ENCODE data around the gene ZNF770. TPM values are rescaled to one million over a fixed set of nuclear protein-coding genes. Genes with fewer than 3 reads are reported as not detected.

The ZNF770 gene
- polyA plus RNA-seq, 1 experiment: 26.9 TPM

DNA sequence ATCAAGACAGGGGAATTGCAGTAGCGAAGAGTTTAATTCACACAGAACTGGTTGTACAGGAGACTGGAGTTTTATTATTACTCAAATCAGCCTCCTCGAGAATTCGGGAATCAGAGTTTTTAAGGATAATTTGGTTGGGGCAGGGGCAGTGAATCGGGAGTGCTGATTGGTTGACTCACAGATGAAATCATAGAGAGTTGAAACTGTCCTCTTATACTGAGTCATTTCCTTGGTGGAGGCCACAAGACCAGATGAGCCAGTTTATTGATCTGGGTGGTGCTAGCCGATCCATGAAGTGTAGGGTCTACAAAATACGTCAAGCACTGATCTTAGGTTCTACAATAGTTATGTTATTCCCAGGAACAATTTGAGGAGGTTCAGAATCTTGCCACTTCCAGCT is 5.3 kb upstream of the ZNF770 start:
- POLR2A ChIA-PET: no interaction called here
- CTCF ChIA-PET: interaction anchor here (0.7 kb wide), 1 partner anchor 451 kb away, joined by 6 read pairs; no protein-coding TSS in a partner anchor
- no peak for TF ChIP-seq CTCF (IDR thresholded peaks at IDR 0.05; ENCODE audit: low read depth, low read length)

DNA sequence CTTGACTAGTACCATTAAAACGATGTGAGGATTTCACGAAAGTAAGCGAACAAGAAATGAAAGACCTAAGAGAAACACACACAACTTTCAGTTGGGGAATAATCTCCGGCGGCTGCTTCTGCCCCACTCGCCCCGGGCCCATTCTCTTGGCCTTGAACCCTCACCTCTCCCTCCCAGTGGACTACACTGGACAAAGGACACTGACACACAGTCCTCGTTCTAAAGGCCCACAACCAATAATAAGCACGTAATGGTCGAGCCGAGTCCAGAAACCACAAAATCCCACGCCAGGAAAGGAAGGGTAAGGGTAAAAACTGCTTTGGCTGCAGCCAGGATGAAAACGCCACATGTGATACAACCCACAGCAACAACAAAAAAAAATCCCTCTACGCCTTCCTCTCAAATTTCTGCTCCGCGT is 469 bp downstream of the ZNF770 start:
- Histone ChIP-seq H3K27me3 (ENCODE audit: control insufficient read depth, insufficient read depth, low read length) (no peaks in the 10 kb centered on the region), H3K4me3 (ENCODE audit: low read depth, low read length) (peak overlapping the region; percentile 93), H3K27ac (ENCODE audit: low read depth, low read length) (peak overlapping the region; percentile 68), H3K9me3 (ENCODE audit: control insufficient read depth, insufficient read depth, low read length) (no peaks in the 10 kb centered on the region)
- TF ChIP-seq CTCF (IDR thresholded peaks at IDR 0.05; ENCODE audit: low read depth, low read length): no peak
- DNase-seq (ENCODE audit: low read depth, low spot score): no peak
- ChIA-PET POLR2A (interaction anchor here (0.8 to 1.7 kb wide), 5 partner anchors 12 to 73 kb away, joined by 3 to 34 read pairs (median 3); partner anchors contain the start of gene AQR), CTCF (interaction anchor here (0.6 to 3.4 kb wide), 3 partner anchors 18 to 462 kb away, joined by 3 to 17 read pairs (median 5); partner anchors contain the start of gene AQR)

More for the DNA sequence above, 5.3 kb upstream of the ZNF770 start:
- DNase-seq (ENCODE audit: low read depth, low spot score): no peak
- H3K9me3 ChIP-seq (ENCODE audit: control insufficient read depth, insufficient read depth, low read length): no peaks in the 10 kb centered on the region
- H3K27me3 ChIP-seq (ENCODE audit: control insufficient read depth, insufficient read depth, low read length): no peaks in the 10 kb centered on the region
- no peak overlapping the region for H3K27ac ChIP-seq (ENCODE audit: low read depth, low read length)
- no peak overlapping the region for H3K4me3 ChIP-seq (ENCODE audit: low read depth, low read length)

DNA sequence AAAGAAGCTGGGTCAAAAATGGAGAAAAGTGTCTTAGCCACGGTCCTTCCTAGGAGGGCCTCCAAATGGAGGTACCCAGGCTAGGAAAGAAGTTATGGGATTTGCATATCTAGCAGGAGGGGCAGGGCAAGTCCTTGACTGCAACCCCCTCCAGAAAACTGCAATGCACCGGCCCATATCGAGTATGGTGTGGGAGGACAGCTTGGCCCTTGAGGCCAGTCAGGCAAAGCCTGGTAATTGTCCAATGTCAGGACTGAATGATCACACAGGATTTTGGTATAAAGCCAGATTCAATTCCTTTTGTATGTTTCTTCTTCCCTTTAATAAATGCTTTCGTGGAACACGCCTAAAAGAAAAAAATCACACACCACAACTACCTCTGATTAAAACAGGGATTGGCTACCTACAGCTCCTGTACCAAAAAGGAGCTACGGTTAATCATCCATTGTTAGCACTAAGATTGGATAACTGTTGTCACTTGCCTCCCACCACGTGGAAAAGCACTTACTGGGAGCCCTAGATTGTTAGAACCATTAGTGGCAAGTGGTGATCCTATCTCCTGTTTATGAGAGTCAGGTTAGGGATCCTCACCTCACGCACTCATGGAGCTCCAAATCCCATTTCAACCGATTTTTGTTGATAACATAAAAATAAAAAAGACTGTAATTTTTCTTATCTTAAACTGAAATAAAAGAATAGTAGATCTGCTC is 1.2 kb downstream of the ZNF770 start:
- DNase-seq (ENCODE audit: low read depth, low spot score): no peak
- ChIA-PET POLR2A (no interaction called here), CTCF (interaction anchor here (3.4 kb wide), 1 partner anchor 17 kb away, joined by 17 read pairs; the partner anchor contains the start of gene AQR)
- Histone ChIP-seq H3K9me3 (ENCODE audit: control insufficient read depth, insufficient read depth, low read length) (no peaks in the 10 kb centered on the region), H3K4me3 (ENCODE audit: low read depth, low read length) (peak overlapping the region; percentile 93), H3K27ac (ENCODE audit: low read depth, low read length) (no peak overlapping the region), H3K27me3 (ENCODE audit: control insufficient read depth, insufficient read depth, low read length) (no peaks in the 10 kb centered on the region)
- TF ChIP-seq CTCF (IDR thresholded peaks at IDR 0.05; ENCODE audit: low read depth, low read length): no peak

- H3K4me3 ChIP-seq (ENCODE audit: low read depth, low read length): peak overlapping the region; percentile 93
- H3K27ac ChIP-seq (ENCODE audit: low read depth, low read length): no peak overlapping the region
- DNase-seq (ENCODE audit: low read depth, low spot score): no peak
- no peak for TF ChIP-seq CTCF (IDR thresholded peaks at IDR 0.05; ENCODE audit: low read depth, low read length)
- ChIA-PET CTCF (interaction anchor here (0.6 to 3.4 kb wide), 2 partner anchors 16 to 46 kb away, joined by 3 to 17 read pairs; partner anchors contain the start of gene AQR), POLR2A (no interaction called here)
- H3K9me3 ChIP-seq (ENCODE audit: control insufficient read depth, insufficient read depth, low read length): no peaks in the 10 kb centered on the region
- no peaks in the 10 kb centered on the region for H3K27me3 ChIP-seq (ENCODE audit: control insufficient read depth, insufficient read depth, low read length)
Measured at GRCh38 chr15:34986326-34986725, 1.8 kb downstream of the ZNF770 start.

All from AG04450 (cell line).